GM19395 (cell line): ENCODE results near the gene TRIM54.

Experiments
- ATAC-seq: cut with Tn5 transposase; IDR thresholded peaks from one replicate; pipeline ENCODE4 v1.9.1; 2021; ENCODE audit warnings: mild to moderate bottlenecking, moderate library complexity; ENCODE audit not compliant: unreplicated experiment

The TRIM54 gene

GRCh38 chr2:27353762-27354596 lies 71.8 kb downstream of the TRIM54 start:
- ATAC-seq: no peak

- no peak for ATAC-seq
These were observed 72.3 kb downstream of the TRIM54 start for GRCh38 chr2:27354597-27354927.

- ATAC-seq: peak; percentile 32
These were observed 73.8 kb downstream of the TRIM54 start for GRCh38 chr2:27356056-27356381.

- ATAC-seq: peak; percentile 82
These were observed 74.4 kb downstream of the TRIM54 start, which contains the start of gene GTF3C2 for GRCh38 chr2:27356382-27357181. Gene GTF3C2 (minus strand): TSS chr2:27356764. CDS start chr2:27343554, 13,210 bp downstream.
